T47D (cell line): ENCODE measurements around the gene CLTCL1.

ENCODE experiments used
- DNase-seq, 2 experiments: peaks; one replicate each; pipeline versions ENCODE4 v3.0.0 to v3.0.0-alpha.2; 2011 to 2012; ENCODE audit warnings: low read depth in 1 of 2, low spot score in 1 of 2
- JUND ChIP-seq: IDR thresholded peaks from 2 replicates; pipeline ENCODE4 v1.6.1; 2012; ENCODE audit warnings: low read depth
- in situ Hi-C: cut with HindIII; loops from 2 replicates; pipeline ENCODE4 v1.10.0; 2016; ENCODE audit warnings: low sequenced_read_pairs, low pct_unique_long_range_greater_than_20kb

Gene CLTCL1

GRCh38 chr22:19134874-19135273 is 156.6 kb downstream of the CLTCL1 start:
- in situ Hi-C loops, result no loop called here
- DNase-seq, result no peak
- TF ChIP-seq JUND, result no peak

- DNase-seq, result no peak
- TF ChIP-seq JUND, result no peak
- in situ Hi-C loops, result no loop called here
These were observed 157.2 kb downstream of the CLTCL1 start for GRCh38 chr22:19134176-19134831.

GRCh38 chr22:19133561-19133960 is 158.0 kb downstream of the CLTCL1 start:
- in situ Hi-C loops, result no loop called here
- TF ChIP-seq JUND, result no peak

GRCh38 chr22:19132693-19133400 is 158.7 kb downstream of the CLTCL1 start:
- DNase-seq, result no peak
- in situ Hi-C loops, result no loop called here
- no peak for TF ChIP-seq JUND

More at GRCh38 chr22:19133561-19133960, 158.0 kb downstream of the CLTCL1 start:
- DNase-seq, result no peak

GRCh38 chr22:19132153-19132552 is 159.4 kb downstream of the CLTCL1 start:
- DNase-seq, result no peak
- in situ Hi-C loops, result no loop called here
- no peak for TF ChIP-seq JUND

- DNase-seq, result no peak
- in situ Hi-C loops, result no loop called here
These were observed 159.9 kb downstream of the CLTCL1 start for GRCh38 chr22:19131685-19132015.

GRCh38 chr22:19130959-19131684 is 160.4 kb downstream of the CLTCL1 start, which contains the start of gene TSSK2:
Gene TSSK2, plus strand, starts transcription at chr22:19131308. Its CDS starts 92 bp downstream, at chr22:19131400.
- in situ Hi-C loops, result no loop called here
- DNase-seq, result no peak
- no peak for TF ChIP-seq JUND

More at GRCh38 chr22:19131685-19132015, 159.9 kb downstream of the CLTCL1 start:
- TF ChIP-seq JUND, result no peak

- in situ Hi-C loops, result no loop called here
These were observed 161.6 kb downstream of the CLTCL1 start for GRCh38 chr22:19129871-19130270.

More at GRCh38 chr22:19129871-19130270, 161.6 kb downstream of the CLTCL1 start:
- no peak for DNase-seq
- no peak for TF ChIP-seq JUND
